GM23338 (cell line): ENCODE measurements around the gene HECTD2. TPM values are rescaled to one million over a fixed set of nuclear protein-coding genes. Genes with fewer than 3 reads are reported as not detected.

ENCODE experiments used
- ATAC-seq: fragments of 200-7000 bp; cut with Tn5 transposase; 3 replicates; pipeline ENCODE4 v1.9.1; 2020
- DNase-seq: peaks from one replicate; pipeline ENCODE4 v3.0.0-alpha.2; 2015; ENCODE audit warnings: low spot score
- H2AFZ ChIP-seq: fragments of 200-600 bp; sonication (generic); 2 replicates; pipeline ENCODE4 v1.8.0; 2016; ENCODE audit warnings: antibody characterized with exemption, mild to moderate bottlenecking, moderate library complexity
- H3F3A ChIP-seq: fragments of 200-600 bp; sonication (generic); replicated peaks from 2 replicates; pipeline ENCODE4 v1.8.0; 2017; ENCODE audit warnings: antibody characterized with exemption, mixed run types, low read depth
- H3K27ac ChIP-seq: fragments of 200-600 bp; sonication (generic); 2 replicates; pipeline ENCODE4 v1.6.1; 2016; ENCODE audit warnings: low read depth
- H3K27me3 ChIP-seq: fragments of 200-600 bp; sonication (generic); 2 replicates; pipeline ENCODE4 v1.8.0; 2016; ENCODE audit warnings: mild to moderate bottlenecking, mixed run types, moderate library complexity; ENCODE audit not compliant: insufficient read depth
- H3K36me3 ChIP-seq: fragments of 200-600 bp; sonication (generic); 2 replicates; pipeline ENCODE4 v1.8.0; 2016; ENCODE audit warnings: mild to moderate bottlenecking; ENCODE audit not compliant: insufficient read depth
- H3K4me1 ChIP-seq: fragments of 200-600 bp; sonication (generic); 2 replicates; pipeline ENCODE4 v1.8.0; 2016; ENCODE audit warnings: mild to moderate bottlenecking, moderate library complexity; ENCODE audit not compliant: insufficient read depth
- H3K4me2 ChIP-seq: fragments of 200-600 bp; sonication (generic); 2 replicates; pipeline ENCODE4 v1.7.1; 2017; ENCODE audit warnings: mixed run types
- H3K4me3 ChIP-seq: fragments of 200-600 bp; sonication (generic); 2 replicates; pipeline ENCODE4 v1.6.1; 2016; ENCODE audit warnings: mixed run types
- H3K79me2 ChIP-seq: fragments of 200-600 bp; sonication (generic); replicated peaks from 2 replicates; pipeline ENCODE4 v1.8.0; 2017; ENCODE audit warnings: mild to moderate bottlenecking; ENCODE audit not compliant: insufficient read depth
- H3K9me2 ChIP-seq: fragments of 200-600 bp; sonication (generic); 2 replicates; pipeline ENCODE4 v1.8.0; 2017; ENCODE audit not compliant: insufficient read depth
- H4K20me1 ChIP-seq: fragments of 200-600 bp; sonication (generic); replicated peaks from 2 replicates; pipeline ENCODE4 v1.8.0; 2017; ENCODE audit warnings: mild to moderate bottlenecking; ENCODE audit not compliant: insufficient read depth
- H3K27ac Mint-ChIP-seq: 2 replicates; pipeline ENCODE4 v1.8.0; 2020; ENCODE audit warnings: inconsistent platforms, mild to moderate bottlenecking, moderate library complexity, mixed read lengths
- H3K27me3 Mint-ChIP-seq: 3 replicates; pipeline ENCODE4 v1.8.0; 2022; ENCODE audit warnings: low read depth, mild to moderate bottlenecking, moderate library complexity, mixed read lengths, inconsistent platforms; ENCODE audit not compliant: insufficient read depth, poor library complexity
- H3K36me3 Mint-ChIP-seq: 3 replicates; pipeline ENCODE4 v1.8.0; 2021; ENCODE audit warnings: low read depth, mild to moderate bottlenecking, inconsistent platforms, moderate library complexity, mixed read lengths
- H3K4me1 Mint-ChIP-seq: 3 replicates; pipeline ENCODE4 v1.8.0; 2020; ENCODE audit warnings: mild to moderate bottlenecking, inconsistent platforms, mixed read lengths
- H3K4me3 Mint-ChIP-seq: 3 replicates; pipeline ENCODE4 v1.8.0; 2021; ENCODE audit warnings: moderate library complexity, mild to moderate bottlenecking, inconsistent platforms, mixed read lengths
- H3K9me3 Mint-ChIP-seq: 3 replicates; pipeline ENCODE4 v1.8.0; 2020; ENCODE audit warnings: moderate library complexity, mild to moderate bottlenecking, inconsistent platforms, mixed read lengths
- CREB1 ChIP-seq: fragments of 250-450 bp; sonication (Bioruptor Pico); IDR thresholded peaks from 2 replicates; pipeline ENCODE4 v1.5.0; 2020; ENCODE audit warnings: low read depth, mild to moderate bottlenecking, moderate library complexity
- CTCF ChIP-seq, 2 experiments: fragments of 200-600 bp in 1 of 2; sonication (generic) in 1 of 2; conservative IDR thresholded peaks; 2 replicates each; pipeline versions ENCODE4 v1.5.1 to v1.6.1; 2016 to 2017; ENCODE audit warnings: antibody characterized with exemption in 2 of 2, low read depth in 2 of 2, mild to moderate bottlenecking in 2 of 2, moderate library complexity in 1 of 2
- ETS1 ChIP-seq: IDR thresholded peaks from 2 replicates; pipeline ENCODE4 v1.6.1; 2016; ENCODE audit warnings: antibody characterized with exemption
- EZH2 ChIP-seq: fragments of 200-600 bp; sonication (generic); IDR thresholded peaks from one replicate; pipeline ENCODE4 v1.8.0; 2017; ENCODE audit warnings: antibody characterized with exemption, mild to moderate bottlenecking, low read depth; ENCODE audit not compliant: unreplicated experiment
- EZH2phosphoT487 ChIP-seq: fragments of 200-600 bp; sonication (generic); IDR thresholded peaks from one replicate; pipeline ENCODE4 v1.8.1; 2018; ENCODE audit warnings: antibody characterized with exemption; ENCODE audit not compliant: unreplicated experiment
- JUNB ChIP-seq: IDR thresholded peaks from one replicate; pipeline ENCODE4 v1.6.1; 2016; ENCODE audit warnings: antibody characterized with exemption; ENCODE audit not compliant: unreplicated experiment
- NANOG ChIP-seq: IDR thresholded peaks from 2 replicates; pipeline ENCODE4 v1.6.1; 2016; ENCODE audit warnings: antibody characterized with exemption, borderline replicate concordance
- POLR2AphosphoS5 ChIP-seq: IDR thresholded peaks from 2 replicates; pipeline ENCODE4 v1.6.1; 2016; ENCODE audit warnings: antibody characterized with exemption, low read depth
- REST ChIP-seq: IDR thresholded peaks from one replicate; pipeline ENCODE4 v1.6.1; 2018; ENCODE audit warnings: antibody characterized with exemption; ENCODE audit not compliant: unreplicated experiment
- STAT1 ChIP-seq: IDR thresholded peaks from one replicate; pipeline ENCODE4 v1.6.1; 2016; ENCODE audit warnings: antibody characterized with exemption; ENCODE audit not compliant: unreplicated experiment
- ZNF114 ChIP-seq: fragments of 250-450 bp; sonication (Bioruptor Pico); IDR thresholded peaks from 2 replicates; pipeline ENCODE4 v1.5.0; 2020; ENCODE audit warnings: mild to moderate bottlenecking, moderate library complexity
- ZNF331 ChIP-seq: fragments of 250-450 bp; sonication (Bioruptor Pico); IDR thresholded peaks from 2 replicates; pipeline ENCODE4 v1.5.0; 2020; ENCODE audit warnings: low read depth, mild to moderate bottlenecking, moderate library complexity
- ZNF462 ChIP-seq: fragments of 250-450 bp; sonication (Bioruptor Pico); IDR thresholded peaks from 2 replicates; pipeline ENCODE4 v1.5.0; 2020; ENCODE audit warnings: mild to moderate bottlenecking, moderate library complexity
- polyA plus RNA-seq: library from polyadenylated mRNA; unstranded; fragments of >200 nt; fragmentation: Nextera tagmentation; extraction: Ambion mirVana; gene quantifications from 2 replicates; pipeline ENCODE4 v1.2.1, GENCODE V29; 2016
- total RNA-seq: library from RNA; depleted of rRNA; stranded (reverse); fragments of >200 nt; shearing (Covaris generic); gene quantifications from 2 replicates; pipeline ENCODE4 v1.2.3, GENCODE V29; 2014

Gene HECTD2
- total and polyA plus RNA-seq, 2 experiments from 2014 or later: 8.5 to 14.4 TPM

GRCh38 chr10:91477236-91477635, 67.1 kb downstream of the HECTD2 start:
- TF ChIP-seq EZH2 (no peak), NANOG (no peak), ZNF114 (CRISPR knock-in tag) (no peak), ZNF462 (CRISPR knock-in tag) (no peak), POLR2AphosphoS5 (no peak), CREB1 (CRISPR knock-in tag) (no peak), STAT1 (no peak), ZNF331 (CRISPR knock-in tag) (no peak), EZH2phosphoT487 (no peak), ETS1 (no peak), REST (no peak), JUNB (no peak), CTCF (conservative IDR thresholded peaks at IDR 0.05; ENCODE audit: low read depth in 2 of 2) (no peak)
- ATAC-seq (no peak), DNase-seq (no peak)
- Histone ChIP-seq H3K4me3 (no peak overlapping the region), H3K79me2 (no peaks in the 10 kb centered on the region), H3K27me3 (no peaks in the 10 kb centered on the region), H3K36me3 (no peaks in the 10 kb centered on the region), H3K4me2 (no peak overlapping the region), H4K20me1 (no peaks in the 10 kb centered on the region), H3K9me2 (no peaks in the 10 kb centered on the region), H3F3A (no peaks in the 10 kb centered on the region), H3K27ac (no peak overlapping the region), H3K4me1 (no peaks in the 10 kb centered on the region), H2AFZ (no peak overlapping the region)
- Mint-ChIP-seq H3K27ac (no peak overlapping the region), H3K4me3 (no peak overlapping the region), H3K27me3 (no peaks in the 10 kb centered on the region), H3K9me3 (no peaks in the 10 kb centered on the region), H3K4me1 (no peaks in the 10 kb centered on the region), H3K36me3 (no peaks in the 10 kb centered on the region)
